ENCODE measurements around the gene TMEM19.

DNA sequence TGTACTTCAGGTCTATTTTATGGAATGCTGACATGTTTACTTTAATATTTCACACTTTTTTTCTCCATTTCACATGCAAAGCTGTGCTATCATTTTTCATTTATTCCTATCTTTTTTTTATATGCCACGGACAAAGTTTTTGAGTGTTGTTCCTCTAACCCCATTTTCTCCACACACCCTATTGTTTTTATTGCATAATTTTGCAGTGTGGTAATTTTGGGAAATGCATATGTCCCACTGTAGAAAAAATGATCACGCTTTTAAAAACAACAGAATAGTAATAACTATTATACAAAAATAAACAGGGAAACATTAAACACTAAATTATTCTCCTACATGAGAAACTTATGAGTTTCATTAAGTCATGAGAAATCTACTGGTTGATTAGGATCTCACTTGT is 36.5 kb upstream of the TMEM19 start:
- TF ChIP-seq, protein P1, sequence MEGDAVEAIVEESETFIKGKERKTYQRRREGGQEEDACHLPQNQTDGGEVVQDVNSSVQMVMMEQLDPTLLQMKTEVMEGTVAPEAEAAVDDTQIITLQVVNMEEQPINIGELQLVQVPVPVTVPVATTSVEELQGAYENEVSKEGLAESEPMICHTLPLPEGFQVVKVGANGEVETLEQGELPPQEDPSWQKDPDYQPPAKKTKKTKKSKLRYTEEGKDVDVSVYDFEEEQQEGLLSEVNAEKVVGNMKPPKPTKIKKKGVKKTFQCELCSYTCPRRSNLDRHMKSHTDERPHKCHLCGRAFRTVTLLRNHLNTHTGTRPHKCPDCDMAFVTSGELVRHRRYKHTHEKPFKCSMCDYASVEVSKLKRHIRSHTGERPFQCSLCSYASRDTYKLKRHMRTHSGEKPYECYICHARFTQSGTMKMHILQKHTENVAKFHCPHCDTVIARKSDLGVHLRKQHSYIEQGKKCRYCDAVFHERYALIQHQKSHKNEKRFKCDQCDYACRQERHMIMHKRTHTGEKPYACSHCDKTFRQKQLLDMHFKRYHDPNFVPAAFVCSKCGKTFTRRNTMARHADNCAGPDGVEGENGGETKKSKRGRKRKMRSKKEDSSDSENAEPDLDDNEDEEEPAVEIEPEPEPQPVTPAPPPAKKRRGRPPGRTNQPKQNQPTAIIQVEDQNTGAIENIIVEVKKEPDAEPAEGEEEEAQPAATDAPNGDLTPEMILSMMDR (IDR thresholded peaks at IDR 0.05) = no peak
- TF ChIP-seq POLR2A (IDR thresholded peaks at IDR 0.05) = no peak
